OCI-LY3 (cell line): ENCODE data around the gene POLH.
A peak's percentile ranks its signal among the peaks of the same experiment; 100 is the strongest.
"Not testable (repeated sequence)": the region's sequence is repeated elsewhere in the genome, so short reads cannot be mapped to it uniquely, and the experiment has no call there.

Experiments used
- H2AFZ ChIP-seq: fragments of 200-600, 300-600 bp; shearing (Covaris generic); 2 replicates; pipeline ENCODE4 v1.6.0; 2014; ENCODE audit warnings: antibody characterized with exemption, low read depth, low read length
- H3K27ac ChIP-seq: fragments of 200-600, 300-600 bp; sonication (generic); 2 replicates; pipeline ENCODE4 v1.5.1; 2014; ENCODE audit warnings: mild to moderate bottlenecking, low read length, moderate library complexity, mixed read lengths
- H3K27me3 ChIP-seq: fragments of 200-600, 300-600 bp; sonication (generic); 2 replicates; pipeline ENCODE4 v1.6.1; 2014; ENCODE audit warnings: low read depth, low read length, mixed read lengths
- H3K36me3 ChIP-seq: fragments of 200-600, 300-600 bp; sonication (generic); replicated peaks from 2 replicates; pipeline ENCODE3; 2014; ENCODE audit warnings: low read depth, low read length, mixed read lengths
- H3K4me1 ChIP-seq: fragments of 300-600, 200-600 bp; sonication (generic); 2 replicates; pipeline ENCODE4 v1.6.1; 2014; ENCODE audit warnings: low read length, mixed read lengths
- H3K4me2 ChIP-seq: fragments of 200-600, 300-600 bp; sonication (generic); 2 replicates; pipeline ENCODE4 v1.6.1; 2014; ENCODE audit warnings: low read length, mixed read lengths
- H3K4me3 ChIP-seq: fragments of 300-600, 200-600 bp; sonication (generic); 2 replicates; pipeline ENCODE4 v1.5.1; 2014; ENCODE audit warnings: antibody characterized with exemption, mild to moderate bottlenecking, low read length, moderate library complexity
- H3K79me2 ChIP-seq: fragments of 300-600, 200-600 bp; shearing (Covaris generic); 2 replicates; pipeline ENCODE4 v1.6.1; 2014; ENCODE audit warnings: mild to moderate bottlenecking, low read length, mixed read lengths
- H3K9ac ChIP-seq: fragments of 300-600, 200-600 bp; shearing (Covaris generic); 2 replicates; pipeline ENCODE4 v1.6.0; 2014; ENCODE audit warnings: mild to moderate bottlenecking, low read length, moderate library complexity
- H3K9me3 ChIP-seq: fragments of 200-600, 300-600 bp; shearing (Covaris generic); 2 replicates; pipeline ENCODE4 v1.6.1; 2014; ENCODE audit warnings: low read length, mixed read lengths; ENCODE audit not compliant: insufficient read depth
- H4K20me1 ChIP-seq: fragments of 200-600, 300-600 bp; sonication (generic); 2 replicates; pipeline ENCODE4 v1.6.1; 2016; ENCODE audit warnings: low read length, mixed read lengths; ENCODE audit not compliant: insufficient read depth
- EZH2phosphoT487 ChIP-seq: fragments of 200-600 bp; shearing (Covaris generic); IDR thresholded peaks from 2 replicates; pipeline ENCODE4 v1.6.1; 2018; ENCODE audit warnings: antibody characterized with exemption, mixed run types, low read depth
- TF ChIP-seq, protein P1 (sequence below): fragments of 200-600, 300-600 bp; sonication (generic); IDR thresholded peaks from 2 replicates; pipeline ENCODE4 v1.5.1; 2014; ENCODE audit warnings: antibody characterized with exemption, low read length, low read depth

The POLH gene

GRCh38 chr6:43629505-43630300 lies 53.7 kb downstream of the POLH start:
- peak overlapping the region; percentile 81 for H3K4me3 ChIP-seq
- H3K9me3 ChIP-seq = no peaks in the 10 kb centered on the region
- TF ChIP-seq, protein P1, sequence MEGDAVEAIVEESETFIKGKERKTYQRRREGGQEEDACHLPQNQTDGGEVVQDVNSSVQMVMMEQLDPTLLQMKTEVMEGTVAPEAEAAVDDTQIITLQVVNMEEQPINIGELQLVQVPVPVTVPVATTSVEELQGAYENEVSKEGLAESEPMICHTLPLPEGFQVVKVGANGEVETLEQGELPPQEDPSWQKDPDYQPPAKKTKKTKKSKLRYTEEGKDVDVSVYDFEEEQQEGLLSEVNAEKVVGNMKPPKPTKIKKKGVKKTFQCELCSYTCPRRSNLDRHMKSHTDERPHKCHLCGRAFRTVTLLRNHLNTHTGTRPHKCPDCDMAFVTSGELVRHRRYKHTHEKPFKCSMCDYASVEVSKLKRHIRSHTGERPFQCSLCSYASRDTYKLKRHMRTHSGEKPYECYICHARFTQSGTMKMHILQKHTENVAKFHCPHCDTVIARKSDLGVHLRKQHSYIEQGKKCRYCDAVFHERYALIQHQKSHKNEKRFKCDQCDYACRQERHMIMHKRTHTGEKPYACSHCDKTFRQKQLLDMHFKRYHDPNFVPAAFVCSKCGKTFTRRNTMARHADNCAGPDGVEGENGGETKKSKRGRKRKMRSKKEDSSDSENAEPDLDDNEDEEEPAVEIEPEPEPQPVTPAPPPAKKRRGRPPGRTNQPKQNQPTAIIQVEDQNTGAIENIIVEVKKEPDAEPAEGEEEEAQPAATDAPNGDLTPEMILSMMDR = no peak
- no peak for TF ChIP-seq EZH2phosphoT487
- H4K20me1 ChIP-seq = no peaks in the 10 kb centered on the region
- peaks cover 21% of the 10 kb centered on the region for H3K79me2 ChIP-seq
- peak overlapping the region; percentile 86 for H3K4me2 ChIP-seq
- peak overlapping the region; percentile 96 for H3K9ac ChIP-seq
- peak overlapping the region; percentile 75 for H2AFZ ChIP-seq
- H3K36me3 ChIP-seq = peaks cover 27% of the 10 kb centered on the region
- H3K4me1 ChIP-seq = peaks cover 17% of the 10 kb centered on the region
- H3K27me3 ChIP-seq = no peaks in the 10 kb centered on the region
- H3K27ac ChIP-seq = peak overlapping the region; percentile 89

DNA sequence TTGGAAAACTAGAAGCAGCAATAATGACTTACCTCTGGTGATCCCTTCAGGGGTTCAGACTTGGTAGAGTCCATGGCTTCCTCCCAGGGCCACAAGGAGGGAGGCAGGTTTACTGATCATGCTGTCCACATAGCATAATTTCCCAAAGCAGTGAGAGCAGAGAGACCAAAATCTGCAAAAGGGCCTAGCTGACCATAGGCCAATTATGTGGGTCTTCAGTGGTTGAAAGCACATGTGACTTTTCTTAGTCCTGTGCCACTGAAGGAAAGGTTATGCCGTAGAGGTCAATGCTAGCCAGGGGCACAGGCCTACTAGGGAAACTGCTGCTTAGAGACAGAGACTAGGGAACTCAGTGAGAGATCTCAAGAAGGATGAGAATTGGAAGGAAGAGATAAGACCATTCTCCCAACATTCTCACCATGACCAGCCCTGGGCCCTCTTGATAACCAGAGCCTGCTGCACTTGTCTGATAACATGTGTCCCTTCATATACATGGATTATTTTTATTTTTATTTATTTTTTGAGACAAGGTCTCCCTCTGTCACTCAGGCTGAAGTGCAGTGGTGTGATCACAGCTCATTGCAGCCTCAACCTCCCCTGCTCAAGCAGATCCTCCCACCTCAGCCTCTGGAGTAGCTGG lies 55.1 kb downstream of the POLH start:
- Histone ChIP-seq H2AFZ (no peak overlapping the region), H3K36me3 (peaks cover 13% of the 10 kb centered on the region), H3K4me1 (peaks cover 25% of the 10 kb centered on the region), H3K79me2 (peaks cover 26% of the 10 kb centered on the region), H3K4me2 (peak overlapping the region; percentile 82; the same call in 1 of the 2 replicates), H3K27ac (no peak overlapping the region), H3K4me3 (no peak overlapping the region), H3K9ac (no peak overlapping the region), H4K20me1 (no peaks in the 10 kb centered on the region), H3K9me3 (no peaks in the 10 kb centered on the region), H3K27me3 (no peaks in the 10 kb centered on the region)
- no peak for TF ChIP-seq EZH2phosphoT487
- TF ChIP-seq, protein P1 = no peak

GRCh38 chr6:43633002-43633401 lies 57.0 kb downstream of the POLH start:
- not testable (repeated sequence) for H3K4me2 ChIP-seq, H4K20me1 ChIP-seq, H3K27me3 ChIP-seq, H3K9me3 ChIP-seq, H3K4me3 ChIP-seq, H3K9ac ChIP-seq, H2AFZ ChIP-seq, H3K27ac ChIP-seq, H3K36me3 ChIP-seq
- H3K79me2 ChIP-seq = peaks cover 32% of the 10 kb centered on the region
- peaks cover 25% of the 10 kb centered on the region for H3K4me1 ChIP-seq

- no peaks in the 10 kb centered on the region for H3K9me3 ChIP-seq
- H3K79me2 ChIP-seq = peaks cover 38% of the 10 kb centered on the region
- H2AFZ ChIP-seq = 0 out of 2 replicates have a peak overlapping the region, but pooled peaks have one; percentile 95
- peaks cover 14% of the 10 kb centered on the region for H3K36me3 ChIP-seq
- H3K27ac ChIP-seq = peak overlapping the region; percentile 60
- H3K4me3 ChIP-seq = peak overlapping the region; percentile 88
- H3K27me3 ChIP-seq = no peaks in the 10 kb centered on the region
- H4K20me1 ChIP-seq = no peaks in the 10 kb centered on the region
- H3K9ac ChIP-seq = peak overlapping the region; percentile 88
- TF ChIP-seq EZH2phosphoT487 = no peak
- TF ChIP-seq, protein P1 = no peak
- H3K4me2 ChIP-seq = peak overlapping the region; percentile 99
- peaks cover 24% of the 10 kb centered on the region for H3K4me1 ChIP-seq
These were observed 58.8 kb downstream of the POLH start for GRCh38 chr6:43634702-43635303.
